Kidney epithelial cell (primary cell): ENCODE data around the gene GAB2. TPM values are rescaled to one million over a fixed set of nuclear protein-coding genes. Genes with fewer than 3 reads are reported as not detected.

Experiments used
- DNase-seq: peaks from one replicate; pipeline ENCODE4 v3.0.0-alpha.2; 2010; ENCODE audit warnings: low read depth
- H3K27me3 ChIP-seq: 2 replicates; pipeline ENCODE4 v1.6.0; 2011; ENCODE audit warnings: low read length; ENCODE audit not compliant: control insufficient read depth, insufficient read depth
- H3K36me3 ChIP-seq: 2 replicates; pipeline ENCODE4 v1.5.1; 2011; ENCODE audit warnings: low read length; ENCODE audit not compliant: control insufficient read depth, insufficient read depth
- H3K4me3 ChIP-seq: 2 replicates; pipeline ENCODE4 v1.5.1; 2011; ENCODE audit warnings: low read depth, mild to moderate bottlenecking, control low read depth, low read length
- total RNA-seq: library from RNA; depleted of rRNA; stranded (reverse); fragments of >200 nt; gene quantifications from 2 replicates; pipeline ENCODE4 v1.2.3, GENCODE V29; 2015
- TF ChIP-seq, protein P1 (sequence below): IDR thresholded peaks from 2 replicates; pipeline ENCODE4 v1.5.1; 2011; ENCODE audit warnings: mild to moderate bottlenecking, moderate library complexity, low read length, control low read depth, inconsistent platforms; ENCODE audit not compliant: insufficient read depth, poor library complexity, severe bottlenecking

The GAB2 gene
- total RNA-seq, 1 donor from 2014 or later, result 13.1 TPM

DNA sequence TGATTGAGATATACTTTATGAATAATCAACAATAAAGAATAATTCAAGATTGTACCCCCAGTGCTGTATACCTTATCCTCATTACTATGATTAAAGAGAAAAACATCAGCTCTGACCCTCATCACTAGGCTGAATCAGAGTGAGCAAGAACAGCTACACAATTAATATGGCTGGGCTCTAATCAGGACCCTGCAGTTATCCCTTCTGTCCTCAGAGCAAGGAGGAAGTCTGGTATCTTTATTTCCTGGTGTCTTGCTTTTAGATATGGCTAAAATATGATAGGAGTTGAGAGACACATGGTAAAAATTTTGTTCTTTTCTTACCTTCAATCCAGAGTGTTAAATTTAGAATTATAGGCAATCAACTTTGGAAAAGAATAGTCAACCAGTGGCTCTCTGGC, 28.6 kb upstream of the GAB2 start:
- TF ChIP-seq, protein P1, sequence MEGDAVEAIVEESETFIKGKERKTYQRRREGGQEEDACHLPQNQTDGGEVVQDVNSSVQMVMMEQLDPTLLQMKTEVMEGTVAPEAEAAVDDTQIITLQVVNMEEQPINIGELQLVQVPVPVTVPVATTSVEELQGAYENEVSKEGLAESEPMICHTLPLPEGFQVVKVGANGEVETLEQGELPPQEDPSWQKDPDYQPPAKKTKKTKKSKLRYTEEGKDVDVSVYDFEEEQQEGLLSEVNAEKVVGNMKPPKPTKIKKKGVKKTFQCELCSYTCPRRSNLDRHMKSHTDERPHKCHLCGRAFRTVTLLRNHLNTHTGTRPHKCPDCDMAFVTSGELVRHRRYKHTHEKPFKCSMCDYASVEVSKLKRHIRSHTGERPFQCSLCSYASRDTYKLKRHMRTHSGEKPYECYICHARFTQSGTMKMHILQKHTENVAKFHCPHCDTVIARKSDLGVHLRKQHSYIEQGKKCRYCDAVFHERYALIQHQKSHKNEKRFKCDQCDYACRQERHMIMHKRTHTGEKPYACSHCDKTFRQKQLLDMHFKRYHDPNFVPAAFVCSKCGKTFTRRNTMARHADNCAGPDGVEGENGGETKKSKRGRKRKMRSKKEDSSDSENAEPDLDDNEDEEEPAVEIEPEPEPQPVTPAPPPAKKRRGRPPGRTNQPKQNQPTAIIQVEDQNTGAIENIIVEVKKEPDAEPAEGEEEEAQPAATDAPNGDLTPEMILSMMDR, result no peak
- DNase-seq, result no peak
- Histone ChIP-seq H3K4me3 (no peak overlapping the region), H3K36me3 (no peaks in the 10 kb centered on the region), H3K27me3 (no peaks in the 10 kb centered on the region)

DNA sequence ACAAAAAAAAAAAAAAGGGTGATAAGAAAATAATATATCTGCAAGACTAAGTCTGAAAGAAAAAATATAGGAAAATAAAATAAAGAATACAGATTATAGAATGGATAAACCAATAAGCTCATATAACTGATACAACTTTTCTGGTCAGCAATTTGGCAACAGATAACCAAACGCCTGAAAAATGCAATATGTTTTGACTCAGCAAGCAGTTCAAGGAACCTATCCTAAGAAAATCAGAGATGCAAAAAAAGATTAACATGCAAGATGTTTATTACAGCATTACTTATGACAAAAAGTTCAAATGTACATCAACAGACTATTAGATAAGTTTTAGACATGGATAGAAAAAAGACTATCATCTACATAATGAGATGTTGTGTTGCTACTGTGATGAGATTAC, 27.1 kb upstream of the GAB2 start:
- Histone ChIP-seq H3K27me3 (no peaks in the 10 kb centered on the region), H3K36me3 (no peaks in the 10 kb centered on the region), H3K4me3 (no peak overlapping the region)
- DNase-seq, result no peak
- TF ChIP-seq, protein P1, result no peak

DNA sequence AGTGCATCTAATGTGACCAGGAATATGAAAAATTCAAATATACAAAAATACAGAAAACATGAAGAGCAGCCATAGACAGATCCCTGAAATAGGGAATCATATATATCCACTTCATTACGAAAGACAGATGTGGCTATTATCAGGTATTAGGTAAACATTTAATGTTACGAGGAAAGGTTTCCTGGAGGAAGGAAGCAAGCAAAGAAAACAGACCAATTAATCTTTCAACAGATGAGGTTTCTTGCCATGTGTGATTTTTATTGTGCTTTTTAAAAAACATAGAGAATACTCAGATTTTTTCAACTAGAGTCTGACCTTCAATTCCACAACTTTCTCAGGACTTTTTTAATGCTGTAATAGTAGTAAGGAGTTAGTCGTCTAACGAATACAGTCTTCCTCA, 24.3 kb upstream of the GAB2 start:
- DNase-seq, result no peak
- H3K36me3 ChIP-seq, result no peaks in the 10 kb centered on the region
- H3K27me3 ChIP-seq, result no peaks in the 10 kb centered on the region
- TF ChIP-seq, protein P1, result no peak
- H3K4me3 ChIP-seq, result no peak overlapping the region

DNA sequence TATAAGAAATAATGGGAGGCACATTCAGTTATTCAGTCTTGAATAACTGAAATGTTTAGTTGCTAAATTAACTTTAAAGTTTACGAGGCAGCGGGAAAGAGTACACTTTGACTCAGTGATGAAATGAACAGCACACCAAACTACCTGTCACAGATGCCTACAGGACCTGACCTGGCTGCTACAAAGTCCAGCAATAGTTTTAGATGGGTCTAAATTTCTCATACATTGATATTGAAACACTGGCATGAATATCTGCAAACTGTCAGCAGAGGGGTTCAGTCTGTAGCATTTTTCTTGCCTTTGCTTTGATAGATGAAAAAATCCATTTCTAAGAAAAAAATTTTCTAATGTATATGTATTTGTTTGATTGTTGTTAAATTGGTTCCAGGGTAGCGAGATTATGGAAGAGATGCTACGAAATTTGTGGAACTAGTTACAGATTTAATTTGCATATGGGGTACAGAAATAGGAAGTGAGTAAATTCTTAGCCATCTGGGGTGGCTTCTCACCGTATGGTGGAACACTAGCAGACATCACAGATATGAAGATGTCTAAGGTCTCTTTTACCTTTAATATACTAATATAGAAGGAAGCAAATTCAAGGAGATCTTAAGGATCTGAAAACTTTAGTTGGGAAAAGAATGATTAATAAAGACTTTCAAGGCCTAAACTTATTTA, 20.8 kb upstream of the GAB2 start:
- no peaks in the 10 kb centered on the region for H3K27me3 ChIP-seq
- DNase-seq, result no peak
- TF ChIP-seq, protein P1, result no peak
- no peak overlapping the region for H3K4me3 ChIP-seq
- H3K36me3 ChIP-seq, result no peaks in the 10 kb centered on the region

DNA sequence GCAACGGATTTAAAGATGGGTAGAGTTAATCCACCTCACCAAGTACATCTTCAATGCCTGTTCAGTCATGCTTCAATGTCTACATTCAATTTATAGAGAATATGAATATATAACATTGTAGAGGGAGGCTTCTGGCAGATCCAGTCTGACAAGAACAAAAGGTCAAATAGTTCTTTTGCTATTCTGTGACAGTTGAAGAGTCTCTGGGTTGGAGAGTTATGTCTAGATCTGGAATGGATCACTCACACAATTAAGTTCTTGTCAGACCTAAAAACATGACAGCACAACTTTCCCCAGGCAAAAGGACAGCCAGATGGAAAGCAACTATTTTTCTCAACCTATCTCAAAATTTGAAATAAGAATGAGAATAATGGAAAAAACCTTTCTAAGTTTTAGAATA, 15.3 kb upstream of the GAB2 start:
- H3K4me3 ChIP-seq, result no peak overlapping the region
- no peak for DNase-seq
- no peaks in the 10 kb centered on the region for H3K27me3 ChIP-seq
- H3K36me3 ChIP-seq, result no peaks in the 10 kb centered on the region
- TF ChIP-seq, protein P1, result no peak

DNA sequence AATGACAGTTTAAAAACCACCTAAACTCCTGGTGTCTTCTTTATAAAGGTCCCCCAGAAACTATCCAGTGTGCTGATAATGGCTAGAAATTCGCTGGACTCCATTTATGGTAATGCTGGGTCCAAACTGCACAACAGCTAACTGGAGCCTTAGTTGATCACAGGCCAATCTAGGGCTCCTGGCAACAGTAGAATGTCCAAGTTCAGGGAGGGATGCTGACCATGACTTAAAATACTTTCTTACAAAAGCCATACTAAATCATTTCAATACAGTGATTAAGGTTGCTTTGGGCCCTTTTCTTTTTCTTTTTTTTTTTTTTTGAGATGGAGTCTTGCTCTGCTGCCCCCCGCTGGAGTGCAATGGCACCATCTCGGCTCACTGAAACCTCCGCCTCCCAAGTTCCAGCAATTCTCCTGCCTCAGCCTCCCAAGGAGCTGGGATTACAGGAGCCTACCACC, 14.5 kb upstream of the GAB2 start:
- Histone ChIP-seq H3K36me3 (no peaks in the 10 kb centered on the region), H3K4me3 (no peak overlapping the region), H3K27me3 (no peaks in the 10 kb centered on the region)
- no peak for DNase-seq
- TF ChIP-seq, protein P1, result peak; percentile 48
